K562 (cell line): ENCODE results near the gene PLA2G2E. TPM values are rescaled to one million over a fixed set of nuclear protein-coding genes. Genes with fewer than 3 reads are reported as not detected.

Experiments used
- BMI1 ChIP-seq: fragments of 150-350 bp; IDR thresholded peaks from 2 replicates; pipeline ENCODE4 v1.6.1; 2014; ENCODE audit warnings: low read length
- CTCFL ChIP-seq: IDR thresholded peaks from 2 replicates; pipeline ENCODE4 v1.6.1; 2011; ENCODE audit warnings: borderline replicate concordance, low read depth, mild to moderate bottlenecking, moderate library complexity, low read length; ENCODE audit not compliant: insufficient read depth, poor library complexity, severe bottlenecking
- FOXA1 ChIP-seq: fragments of 450-650 bp; IDR thresholded peaks from 2 replicates; pipeline ENCODE4 v1.6.1; 2016; ENCODE audit warnings: mild to moderate bottlenecking, borderline replicate concordance
- FOXK2 ChIP-seq, 2 experiments: fragments of 450-650 bp; IDR thresholded peaks in 1 of 2; conservative IDR thresholded peaks in 1 of 2; 2 replicates each; pipeline ENCODE4 v1.6.1; 2016; ENCODE audit warnings: low read depth in 2 of 2, mild to moderate bottlenecking in 1 of 2
- ID3 ChIP-seq, 2 experiments: fragments of 250-450 bp in 1 of 2; fragments of 450-650 bp in 1 of 2; sonication (Bioruptor Pico) in 1 of 2; IDR thresholded peaks; 2 replicates each; pipeline versions ENCODE4 v1.6.1 to v1.8.0; 2016 to 2021; ENCODE audit warnings: mild to moderate bottlenecking in 2 of 2, moderate library complexity in 2 of 2, missing compliant biosample characterization in 1 of 2, missing genetic modification characterization in 1 of 2
- NFE2L1 ChIP-seq: fragments of 450-650 bp; IDR thresholded peaks from 2 replicates; pipeline ENCODE4 v1.6.1; 2016; ENCODE audit warnings: missing genetic modification characterization, low read depth, mild to moderate bottlenecking, missing compliant biosample characterization, moderate library complexity, borderline replicate concordance
- RBM14 ChIP-seq: fragments of 200-400 bp; formaldehyde crosslinking; IDR thresholded peaks from 2 replicates; pipeline ENCODE4 v1.6.1; 2018; ENCODE audit warnings: low read depth, mild to moderate bottlenecking, low read length, moderate library complexity, borderline replicate concordance; ENCODE audit not compliant: insufficient read depth
- SMC3 ChIP-seq: conservative IDR thresholded peaks from 2 replicates; pipeline ENCODE4 v1.6.1; 2011; ENCODE audit warnings: low read depth, low read length, improper control_type of control experiment; ENCODE audit not compliant: insufficient read depth
- ZNF639 ChIP-seq, 2 experiments: fragments of 200-800 bp in 1 of 2; sonication (Bioruptor generic) in 1 of 2; sonication (generic) in 1 of 2; formaldehyde crosslinking in 1 of 2; IDR thresholded peaks in 1 of 2; conservative IDR thresholded peaks in 1 of 2; 2 replicates each; pipeline versions ENCODE4 v1.5.0 to v1.6.1; 2016 to 2020; ENCODE audit warnings: missing compliant biosample characterization in 1 of 2, missing genetic modification characterization in 1 of 2, missing genetic modification reagents in 1 of 2
- polyA plus RNA-seq, 8 experiments: library from polyadenylated mRNA; depleted of rRNA in 4 of 8; stranded (reverse) in 5 of 8; unstranded in 3 of 8; fragments of >200 nt; fragmentation: Nextera tagmentation in 2 of 8; fragmentation: Illumina TruSeq in 1 of 8; extraction: Ambion mirVana in 2 of 8; extraction: Trizol in 1 of 8; gene quantifications; 2 replicates each; pipeline versions ENCODE4 v1.2.1 to v1.2.3, GENCODE V29; 2011 to 2014; ENCODE audit warnings: inconsistent platforms in 1 of 8, missing spikeins in 1 of 8
- total RNA-seq, 7 experiments: library from RNA; depleted of rRNA in 6 of 7; stranded (reverse); fragments of >200 nt in 6 of 7; fragmentation: Illumina TruSeq in 2 of 7; extraction: Trizol in 2 of 7; gene quantifications; 2 replicates each; pipeline versions ENCODE4 v1.2.1 to v1.2.3, GENCODE V29; 2011 to 2021; ENCODE audit warnings: low replicate concordance in 1 of 7

Gene PLA2G2E
- total and polyA plus RNA-seq, 9 of the 15 experiments (the other 6 are each of a cell fraction or from before 2014, with no cell fraction given) = not detected

- 0 out of 4 replicates have a peak, but pooled peaks of 1 of the 2 experiments have one; percentile 72 for TF ChIP-seq ZNF639 (CRISPR knock-in tag; conservative IDR thresholded peaks at IDR 0.05 in 1 of 2, IDR thresholded peaks at IDR 0.05 in 1 of 2)
- TF ChIP-seq SMC3 = peak; percentile 53
- TF ChIP-seq ID3 (CRISPR knock-in tag; IDR thresholded peaks at IDR 0.05) = no peak
- TF ChIP-seq ID3 (tag; IDR thresholded peaks at IDR 0.05) = 0 out of 2 replicates have a peak, but pooled peaks have one; percentile 31
- 0 out of 2 replicates have a peak, but pooled peaks have one; percentile 39 for TF ChIP-seq BMI1
- TF ChIP-seq NFE2L1 (tag) = no peak
- TF ChIP-seq FOXA1 = no peak
- peak; percentile 77 for TF ChIP-seq CTCFL
- no peak for TF ChIP-seq RBM14
- TF ChIP-seq FOXK2 (conservative IDR thresholded peaks at IDR 0.05 in 1 of 2, IDR thresholded peaks at IDR 0.05 in 1 of 2; ENCODE audit: low read depth in 2 of 2) = 0 out of 4 replicates have a peak, but pooled peaks of 1 of the 2 experiments have one; percentile 40
Measured at GRCh38 chr1:19882111-19883071, 41.0 kb downstream of the PLA2G2E start, which contains the start of gene OTUD3 (continued).
